Heart right ventricle (tissue), 16 donors: ENCODE data around the gene FBLN2. TPM values are rescaled to one million over a fixed set of nuclear protein-coding genes. Genes with fewer than 3 reads are reported as not detected.

Experiments used
- ATAC-seq, 8 donors: fragments of 200-7000 bp; cut with Tn5 transposase; one replicate each; pipeline ENCODE4 v1.9.1; 2020; ENCODE audit warnings: mild to moderate bottlenecking in 8 of 8, moderate library complexity in 8 of 8, moderate number of reproducible peaks in 1 of 8
- DNase-seq, 2 donors: peaks; one replicate each; pipeline ENCODE4 v3.0.0-alpha.2; 2020
- H3K27ac ChIP-seq, 10 donors: fragments of 200-600 bp; sonication (generic) in 2 of 10; one replicate each; pipeline versions ENCODE4 v1.5.0 to v1.8.0; 2020 to 2022; ENCODE audit warnings: mild to moderate bottlenecking in 3 of 10
- H3K27me3 ChIP-seq, 7 donors: fragments of 200-600 bp; one replicate each; pipeline ENCODE4 v1.8.0; 2021 to 2022; ENCODE audit warnings: mild to moderate bottlenecking in 2 of 7
- H3K36me3 ChIP-seq, 9 donors: fragments of 200-600 bp; sonication (generic) in 1 of 9; one replicate each; pipeline versions ENCODE4 v1.5.0 to v1.8.0; 2020 to 2022; ENCODE audit warnings: mild to moderate bottlenecking in 2 of 9
- H3K4me1 ChIP-seq, 9 donors: fragments of 200-600 bp; sonication (generic) in 1 of 9; one replicate each; pipeline versions ENCODE4 v1.5.0 to v1.8.0; 2020 to 2022; ENCODE audit warnings: mild to moderate bottlenecking in 4 of 9
- H3K4me3 ChIP-seq, 10 donors: fragments of 200-600 bp; sonication (generic) in 2 of 10; one replicate each; pipeline versions ENCODE4 v1.5.0 to v1.8.0; 2020 to 2022; ENCODE audit warnings: mild to moderate bottlenecking in 7 of 10, moderate library complexity in 2 of 10
- H3K9me3 ChIP-seq, 11 donors: fragments of 200-600 bp in 10 of 11; sonication (generic) in 2 of 11; one replicate each; pipeline versions ENCODE4 v1.5.0 to v1.8.0; 2013 to 2022; ENCODE audit warnings: mild to moderate bottlenecking in 2 of 11, control low read depth in 1 of 11, moderate library complexity in 1 of 11
- WGBS, 2 donors: extraction: QIAGEN DNeasy Blood & Tissue Kit; methylation state at CpG; one replicate each; pipeline ENCODE4 v1.1.7; 2013; ENCODE audit warnings: inconsistent platforms in 1 of 2; 5-methylcytosine and 5-hydroxymethylcytosine counted together
- intact Hi-C, 10 donors: fragments of 100-400 bp; cut with DNase I; formaldehyde crosslinking; loops; one replicate each; pipeline versions ENCODE4 v1.11.1 to v1.14.2; 2022
- polyA plus RNA-seq, 2 donors: library from polyadenylated mRNA; stranded (reverse); fragments of 200-250 nt; gene quantifications; one replicate each; pipeline ENCODE4 v1.2.3, GENCODE V29; 2013
- total RNA-seq, 10 donors: library from RNA; stranded (reverse); fragmentation: NEBNext Ultra II Directional in 3 of 10; extraction: Animal tissue kit (Norgen Biotek cat#: 25700) in 3 of 10; gene quantifications; one replicate each; pipeline versions ENCODE4 v1.2.1 to v1.2.4, GENCODE V29; 2021 to 2023
- TF ChIP-seq, protein P1 (sequence below), 9 donors: fragments of 200-600 bp; sonication (generic) in 2 of 9; IDR thresholded peaks; one replicate each; pipeline versions ENCODE4 v1.5.0 to v1.8.0; 2021 to 2022; ENCODE audit warnings: antibody characterized with exemption in 9 of 9, mild to moderate bottlenecking in 5 of 9, moderate library complexity in 1 of 9
- donor health status: Arrhythmogenic right ventricular cardiomyopathy.
- donor health status: ischemic (EF 13 %, LVEDD 7.1; RV severe dilation, severe dysfunction).
- donor health status: healthy with polysubstance abuse.
- donor health status: DM: no; HTN: yes; CAD: no.
- donor health status: DM: no; HTN: no; CAD: no.
- donor health status: ischemic (EF 25% LVEDD 6.9; RV normal size, moderate dysfunction).
- donor health status: ischemic (EF 25% LVEDD 5.7; RV mildly dilated, moderate dysfunction).
- donor health status: healthy.
- donor health status: DM: yes; HTN: yes; CAD: no.
- donor health status: Ischemic cardiomyopathy.
- donor health status: ischemic (EF 35%, LVEDD 5.7; RV mildly dilated, moderate dysfunction).
- donor health status: nonischemic (EF 11% LVEDD 7.7; RV severe dilation, severe dysfunction).
- donor health status: DM: yes; HTN: yes; CAD: no.
- donor health status: PGD.
- donor health status: ischemic (EF 29% LVEDD 5.4; RV normal size, mild dysfunction).
- donor health status: nonischemic (EF 23%, LVEDD 6.1; RV moderate dilation, normal function).

The FBLN2 gene
- total and polyA plus RNA-seq, 12 donors, result 20.7 to 78.9 (median 47.0) TPM

DNA sequence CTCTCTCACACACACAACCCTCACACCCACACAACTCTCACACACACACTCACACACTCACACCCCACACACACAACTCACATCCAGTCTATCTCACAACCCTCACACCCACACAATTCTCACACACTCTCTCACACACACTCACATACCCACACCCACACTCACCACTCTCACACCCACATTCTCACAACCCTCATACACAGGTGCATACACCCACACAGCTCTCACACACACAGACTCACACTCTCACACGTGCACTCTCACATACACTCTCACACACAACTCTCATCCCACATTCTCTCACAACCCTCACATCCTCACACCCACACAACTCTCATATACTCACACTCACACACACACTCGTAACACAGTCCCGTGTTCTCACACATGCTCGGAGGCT is 134.4 kb downstream of the FBLN2 start:
- Histone ChIP-seq H3K4me1 (no peaks in the 10 kb centered on the region), H3K9me3 (no peaks in the 10 kb centered on the region), H3K4me3 (no peak overlapping the region), H3K36me3 (no peaks in the 10 kb centered on the region), H3K27me3 (peaks cover 0 to 74% (median 18%) of the 10 kb centered on the region in 7 donors), H3K27ac (no peak overlapping the region)
- WGBS, 2 donors, result 87 to 91% methylated on average over 4 of the region's 4 CpGs
- intact Hi-C loops, result no loop called here
- TF ChIP-seq, protein P1, sequence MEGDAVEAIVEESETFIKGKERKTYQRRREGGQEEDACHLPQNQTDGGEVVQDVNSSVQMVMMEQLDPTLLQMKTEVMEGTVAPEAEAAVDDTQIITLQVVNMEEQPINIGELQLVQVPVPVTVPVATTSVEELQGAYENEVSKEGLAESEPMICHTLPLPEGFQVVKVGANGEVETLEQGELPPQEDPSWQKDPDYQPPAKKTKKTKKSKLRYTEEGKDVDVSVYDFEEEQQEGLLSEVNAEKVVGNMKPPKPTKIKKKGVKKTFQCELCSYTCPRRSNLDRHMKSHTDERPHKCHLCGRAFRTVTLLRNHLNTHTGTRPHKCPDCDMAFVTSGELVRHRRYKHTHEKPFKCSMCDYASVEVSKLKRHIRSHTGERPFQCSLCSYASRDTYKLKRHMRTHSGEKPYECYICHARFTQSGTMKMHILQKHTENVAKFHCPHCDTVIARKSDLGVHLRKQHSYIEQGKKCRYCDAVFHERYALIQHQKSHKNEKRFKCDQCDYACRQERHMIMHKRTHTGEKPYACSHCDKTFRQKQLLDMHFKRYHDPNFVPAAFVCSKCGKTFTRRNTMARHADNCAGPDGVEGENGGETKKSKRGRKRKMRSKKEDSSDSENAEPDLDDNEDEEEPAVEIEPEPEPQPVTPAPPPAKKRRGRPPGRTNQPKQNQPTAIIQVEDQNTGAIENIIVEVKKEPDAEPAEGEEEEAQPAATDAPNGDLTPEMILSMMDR (IDR thresholded peaks at IDR 0.05), result no peak
- ATAC-seq, result no peak
- DNase-seq, result no peak

DNA sequence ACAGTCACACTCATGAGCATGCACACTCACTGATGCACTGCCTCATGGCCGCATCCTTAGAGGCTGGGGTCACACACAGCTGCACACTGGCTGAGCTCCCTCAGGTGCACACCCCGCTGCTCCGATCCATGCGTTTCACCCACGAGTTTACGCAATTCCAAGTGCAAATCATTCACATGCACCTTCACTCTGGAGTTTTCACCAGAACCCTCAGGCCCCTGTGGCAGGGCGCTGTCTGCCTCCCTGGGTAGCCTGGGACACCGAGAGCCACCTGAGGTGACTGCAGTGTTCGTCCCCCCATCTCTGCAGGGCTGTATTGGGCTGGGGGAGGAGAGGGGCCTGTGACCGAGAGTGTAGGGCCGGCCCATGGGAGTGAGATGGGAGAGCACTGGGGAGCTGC is 134.8 kb downstream of the FBLN2 start:
- no peak for ATAC-seq
- H3K27me3 ChIP-seq, result peaks cover 0 to 75% (median 18%) of the 10 kb centered on the region in 7 donors
- WGBS, 2 donors, result 83 to 85% methylated on average over 11 of the region's 11 CpGs

DNA sequence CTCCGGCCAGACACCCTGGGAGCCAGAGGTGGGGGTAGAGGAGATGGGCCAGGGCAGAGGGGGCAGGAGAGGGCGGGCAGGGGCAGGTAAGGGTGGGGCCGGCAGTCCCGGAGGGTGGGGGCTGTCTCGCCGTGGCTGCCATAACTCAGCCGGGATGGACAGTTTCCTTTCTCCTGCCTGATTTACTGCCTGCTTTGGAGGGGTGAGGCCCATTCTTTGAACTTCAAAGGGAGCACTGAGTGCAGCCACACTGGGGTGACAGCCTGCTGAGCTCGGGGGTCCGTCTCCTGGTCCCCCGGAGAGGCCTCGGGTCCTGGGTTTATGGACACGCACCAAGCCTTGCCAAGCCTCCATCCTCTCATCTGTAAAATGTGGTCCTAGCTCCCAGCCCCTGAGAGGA is 135.4 kb downstream of the FBLN2 start:
- no peak for ATAC-seq
- Histone ChIP-seq H3K4me3 (no peak overlapping the region), H3K36me3 (no peaks in the 10 kb centered on the region), H3K9me3 (no peaks in the 10 kb centered on the region), H3K27me3 (peaks cover 0 to 79% (median 20%) of the 10 kb centered on the region in 7 donors), H3K27ac (no peak overlapping the region), H3K4me1 (no peaks in the 10 kb centered on the region)
- intact Hi-C loops, result no loop called here
- TF ChIP-seq, protein P1 (IDR thresholded peaks at IDR 0.05), result no peak
- WGBS, 2 donors, result 71 to 73% methylated on average over 9 to 12 of the region's 12 CpGs
- DNase-seq, result no peak

More for the DNA sequence above, 134.8 kb downstream of the FBLN2 start:
- no peak for DNase-seq
- H3K4me1 ChIP-seq, result no peaks in the 10 kb centered on the region
- H3K9me3 ChIP-seq, result no peaks in the 10 kb centered on the region
- no peaks in the 10 kb centered on the region for H3K36me3 ChIP-seq
- intact Hi-C loops, result no loop called here
- H3K27ac ChIP-seq, result no peak overlapping the region
- H3K4me3 ChIP-seq, result no peak overlapping the region
- TF ChIP-seq, protein P1 (IDR thresholded peaks at IDR 0.05), result no peak

DNA sequence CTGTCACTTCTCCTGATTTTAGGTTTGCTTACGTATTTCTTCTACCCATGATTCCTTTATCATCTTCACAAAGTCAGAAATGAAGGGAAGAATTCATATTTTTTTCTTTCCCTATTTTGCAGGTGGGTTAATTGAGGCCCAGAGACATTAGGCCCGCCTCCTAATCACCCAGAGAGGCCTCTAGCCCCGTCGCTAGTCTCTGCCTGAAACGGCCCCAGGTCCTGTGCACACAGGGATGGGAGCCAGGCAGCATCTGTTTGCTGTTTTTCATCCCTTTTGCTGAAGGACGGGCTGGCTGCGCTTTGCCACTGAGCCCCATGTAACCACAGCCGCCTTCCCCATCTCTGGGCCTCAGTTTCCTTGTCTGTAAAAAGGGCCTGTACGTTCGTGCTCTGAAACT is 135.9 kb downstream of the FBLN2 start:
- Histone ChIP-seq H3K36me3 (no peaks in the 10 kb centered on the region), H3K4me1 (no peaks in the 10 kb centered on the region), H3K4me3 (no peak overlapping the region), H3K9me3 (no peaks in the 10 kb centered on the region), H3K27me3 (peaks cover 0 to 79% (median 21%) of the 10 kb centered on the region in 7 donors), H3K27ac (no peak overlapping the region)
- TF ChIP-seq, protein P1 (IDR thresholded peaks at IDR 0.05), result no peak
- WGBS, 2 donors, result 48 to 55% methylated on average over 10 of the region's 10 CpGs
- ATAC-seq (no peak), DNase-seq (no peak)
- intact Hi-C loops, result no loop called here
